Measurements from ENCODE around the gene RSRP1. TPM values are rescaled to one million over a fixed set of nuclear protein-coding genes. Genes with fewer than 3 reads are reported as not detected.

Gene RSRP1
- total RNA-seq, 1 experiment from 2014 or later, result 82.9 TPM

DNA sequence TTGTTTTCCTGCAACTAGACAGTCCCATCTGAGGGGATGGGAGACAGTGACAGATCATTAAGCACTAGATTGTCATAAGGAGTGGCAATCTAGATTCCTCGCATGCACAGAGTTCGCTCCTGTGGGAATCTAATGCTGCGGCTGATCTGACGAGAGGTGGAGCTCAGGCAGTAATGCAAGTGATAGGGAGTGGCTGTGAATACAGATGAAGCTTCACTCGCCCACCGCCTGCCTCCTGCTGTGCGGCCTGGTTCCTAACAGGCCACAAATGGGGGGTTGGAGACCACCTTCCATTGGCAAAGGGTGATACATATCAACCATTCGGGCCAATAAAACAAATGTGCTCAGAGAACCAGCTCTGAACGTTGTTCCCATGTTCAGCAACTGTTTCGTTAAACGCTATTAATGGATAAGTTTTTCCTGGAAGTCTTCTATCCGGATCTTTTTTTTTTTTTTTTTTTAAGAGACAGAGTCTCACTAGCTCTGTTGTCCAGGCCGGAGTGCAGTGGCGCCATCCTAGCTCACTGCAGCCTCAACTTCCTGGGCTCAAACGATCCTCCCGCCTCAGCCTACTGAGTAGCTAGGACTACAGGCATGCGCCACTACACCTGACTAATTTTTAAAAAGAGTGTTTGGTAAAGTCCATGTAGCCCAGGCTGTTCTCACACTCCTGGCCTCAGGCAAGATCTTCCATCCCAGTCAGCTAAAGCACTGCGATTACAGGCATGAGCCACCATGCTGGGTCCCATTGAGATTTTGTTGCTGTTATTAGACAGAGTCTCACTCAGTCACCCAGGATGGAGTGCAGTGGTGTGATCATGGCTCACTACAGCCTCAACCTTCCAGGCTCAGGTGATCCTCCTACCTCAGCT is 8.7 kb upstream of the RSRP1 start (continued):
- TF ChIP-seq, protein P1, sequence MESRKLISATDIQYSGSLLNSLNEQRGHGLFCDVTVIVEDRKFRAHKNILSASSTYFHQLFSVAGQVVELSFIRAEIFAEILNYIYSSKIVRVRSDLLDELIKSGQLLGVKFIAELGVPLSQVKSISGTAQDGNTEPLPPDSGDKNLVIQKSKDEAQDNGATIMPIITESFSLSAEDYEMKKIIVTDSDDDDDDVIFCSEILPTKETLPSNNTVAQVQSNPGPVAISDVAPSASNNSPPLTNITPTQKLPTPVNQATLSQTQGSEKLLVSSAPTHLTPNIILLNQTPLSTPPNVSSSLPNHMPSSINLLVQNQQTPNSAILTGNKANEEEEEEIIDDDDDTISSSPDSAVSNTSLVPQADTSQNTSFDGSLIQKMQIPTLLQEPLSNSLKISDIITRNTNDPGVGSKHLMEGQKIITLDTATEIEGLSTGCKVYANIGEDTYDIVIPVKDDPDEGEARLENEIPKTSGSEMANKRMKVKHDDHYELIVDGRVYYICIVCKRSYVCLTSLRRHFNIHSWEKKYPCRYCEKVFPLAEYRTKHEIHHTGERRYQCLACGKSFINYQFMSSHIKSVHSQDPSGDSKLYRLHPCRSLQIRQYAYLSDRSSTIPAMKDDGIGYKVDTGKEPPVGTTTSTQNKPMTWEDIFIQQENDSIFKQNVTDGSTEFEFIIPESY (IDR thresholded peaks at IDR 0.05; ENCODE audit: extremely low read depth, insufficient replicate concordance, low read length), result no peak
- TF ChIP-seq JUND (IDR thresholded peaks at IDR 0.05), result no peak
- TF ChIP-seq EZH2phosphoT487 (IDR thresholded peaks at IDR 0.05; ENCODE audit: borderline replicate concordance), result no peak
- no peak for TF ChIP-seq CEBPB (IDR thresholded peaks at IDR 0.05; ENCODE audit: low read depth)
- no peak for TF ChIP-seq ELF1 (IDR thresholded peaks at IDR 0.05; ENCODE audit: borderline replicate concordance, low read depth)
- no peak for TF ChIP-seq FOSL1 (IDR thresholded peaks at IDR 0.05; ENCODE audit: low read depth)

DNA sequence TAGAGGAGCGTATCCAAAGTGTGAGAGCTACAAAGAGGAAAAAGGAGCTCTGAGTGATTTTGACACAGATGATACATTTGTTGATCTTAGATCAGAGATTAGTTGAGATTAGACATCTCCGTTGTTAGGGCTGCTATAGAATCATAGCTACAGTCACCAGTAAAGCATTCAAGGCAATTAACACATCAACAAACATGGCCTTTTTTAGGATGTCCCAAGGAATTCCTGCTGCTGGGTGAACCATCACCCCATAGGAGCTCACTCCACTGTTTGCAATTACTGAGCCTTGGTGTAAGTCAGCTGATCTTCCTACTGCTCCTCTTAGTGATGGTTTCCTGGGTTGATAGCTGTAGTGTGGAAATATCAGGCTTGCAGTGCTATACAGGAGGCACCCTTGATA is 6.7 kb upstream of the RSRP1 start:
- intact Hi-C loops (cut with micrococcal nuclease), result loop anchor here (10.0 kb wide), 1 partner anchor 561 kb away; the partner anchor contains the start of gene MTFR1L

More for the DNA sequence above, 6.7 kb upstream of the RSRP1 start:
- Histone ChIP-seq H3K9me3 (ENCODE audit: control insufficient read depth in 1 of 2, insufficient read depth in 1 of 2, low read depth in 1 of 2, low read length in 2 of 2) (no peaks in the 10 kb centered on the region), H3K4me1 (ENCODE audit: control insufficient read depth in 1 of 2, insufficient read depth in 2 of 2, low read length in 2 of 2) (0 out of 4 replicates have a peak, but pooled peaks cover 0 to 5% of the 10 kb centered on the region in 2 experiments), H3K4me3 (replicated peaks in 1 of 2; ENCODE audit: low read depth in 1 of 2, low read length in 2 of 2) (no peak overlapping the region), H2AFZ (ENCODE audit: low read depth, low read length, poor library complexity, severe bottlenecking) (no peak overlapping the region), H3K27ac (ENCODE audit: low read depth, low read length) (no peak overlapping the region), H3K9me2 (ENCODE audit: insufficient read depth) (no peaks in the 10 kb centered on the region), H3K36me3 (ENCODE audit: control insufficient read depth in 1 of 2, insufficient read depth in 2 of 2, low read length in 2 of 2) (no peaks in the 10 kb centered on the region; a peak in 1 of 4 replicates), H3K79me2 (ENCODE audit: insufficient read depth, low read length) (no peaks in the 10 kb centered on the region), H3K9ac (ENCODE audit: low read length) (no peak overlapping the region), H3K4me2 (ENCODE audit: low read length) (no peak overlapping the region), H3K27me3 (ENCODE audit: insufficient read depth, low read length) (no peaks in the 10 kb centered on the region), H4K20me1 (ENCODE audit: insufficient read depth) (no peaks in the 10 kb centered on the region)
- ChIA-PET POLR2A (no interaction called here), RAD21 (ENCODE audit: low non-redundant PET in 1 of 2, low total read pairs in 2 of 2, uncharacterized antibody in 2 of 2, unreplicated experiment in 2 of 2) (no interaction called here), CTCF (interaction anchor here (1.2 kb wide), 1 partner anchor 14 kb away, joined by 4 read pairs; no protein-coding TSS in a partner anchor)
- BruUV-seq (replicated peaks), result no TSS peak
- ATAC-seq, result no peak
- no peak for TF ChIP-seq CBX3 (IDR thresholded peaks at IDR 0.05; ENCODE audit: low read depth)
- TF ChIP-seq TCF7L2 (IDR thresholded peaks at IDR 0.05; ENCODE audit: borderline replicate concordance, extremely low read depth, insufficient read depth, insufficient read length), result no peak
- TF ChIP-seq POLR2AphosphoS5 (IDR thresholded peaks at IDR 0.05; ENCODE audit: low read depth, low read length), result no peak
- DNase-seq (ENCODE audit: low read depth, low spot score), result no peak
